Activated CD4-positive, alpha-beta T cell treated with anti-CD3 and anti-CD28 coated beads, Interleukin-2, Interleukin-6, amounts not matched to agents 100 ng/mL and 50 ng/mL, durations not matched to agents 16 hours and 8 hours (primary cell): ENCODE results near the gene LYSMD3.
"Not testable (repeated sequence)": the region's sequence is repeated elsewhere in the genome, so short reads cannot be mapped to it uniquely, and the experiment has no call there.

Source experiments
- DNase-seq: peaks from one replicate; pipeline ENCODE4 v3.0.0-alpha.2; 2020

LYSMD3 gene

DNA sequence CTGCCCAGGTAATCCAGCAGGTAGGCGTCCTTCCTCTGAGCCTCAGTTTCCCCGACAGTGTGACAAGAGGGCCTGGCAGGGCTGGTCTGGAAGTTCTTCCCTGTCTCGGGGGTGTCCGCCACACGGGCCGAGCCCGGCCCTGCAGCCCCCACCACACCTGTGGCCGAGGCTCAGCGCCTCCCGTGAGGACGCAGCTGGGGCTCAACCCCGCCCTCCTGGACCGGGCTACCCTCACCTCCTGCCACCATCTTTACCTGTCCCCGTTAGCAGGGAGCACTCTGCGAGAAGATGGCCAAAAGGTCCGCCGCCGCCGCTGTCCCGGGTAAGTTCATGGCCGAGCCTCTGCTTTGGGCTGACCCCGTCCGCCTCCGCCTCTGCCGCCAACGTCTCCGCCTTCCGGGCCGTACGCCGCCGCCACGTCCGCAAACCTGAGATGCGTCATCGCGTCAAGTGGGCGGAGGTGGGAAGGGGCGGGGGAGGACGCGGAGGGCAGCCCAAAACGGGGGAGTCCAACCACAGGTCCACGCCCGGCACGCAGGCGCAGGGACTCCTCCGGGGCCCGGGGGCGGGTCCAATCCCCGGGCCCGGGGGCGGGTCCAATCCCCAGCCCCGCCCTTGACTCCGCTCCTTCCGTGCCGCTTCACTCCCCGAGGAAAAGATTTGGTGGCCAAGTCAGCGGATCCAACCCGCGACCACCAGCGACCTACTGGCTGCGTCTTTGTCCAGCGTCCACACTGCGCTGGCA is at the start of gene LYSMD3:
LYSMD3 (minus strand) TSS at position 391 of the 745 bp plus-strand sequence. CDS start 4,295 bp downstream, outside the sequence.
- DNase-seq = peak; percentile 98

DNA sequence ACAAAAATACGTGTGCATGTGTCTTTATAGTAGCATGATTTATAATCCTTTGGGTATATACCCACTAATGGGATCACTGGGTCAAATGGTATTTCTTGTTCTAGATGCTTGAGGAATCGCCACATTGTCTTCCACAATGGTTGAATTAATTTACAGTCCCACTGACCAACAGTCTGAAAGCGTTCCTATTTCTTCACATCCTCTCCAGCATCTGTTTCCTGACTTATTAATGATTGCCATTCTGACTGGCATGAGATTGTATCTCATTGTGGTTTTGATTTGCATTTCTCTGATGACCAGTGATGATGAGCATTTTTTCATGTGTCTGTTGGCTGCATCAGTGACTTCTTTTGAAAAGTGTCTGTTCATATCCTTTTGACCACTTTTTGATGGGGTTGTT is 47.2 kb upstream of the LYSMD3 start:
- not testable (repeated sequence) for DNase-seq

DNA sequence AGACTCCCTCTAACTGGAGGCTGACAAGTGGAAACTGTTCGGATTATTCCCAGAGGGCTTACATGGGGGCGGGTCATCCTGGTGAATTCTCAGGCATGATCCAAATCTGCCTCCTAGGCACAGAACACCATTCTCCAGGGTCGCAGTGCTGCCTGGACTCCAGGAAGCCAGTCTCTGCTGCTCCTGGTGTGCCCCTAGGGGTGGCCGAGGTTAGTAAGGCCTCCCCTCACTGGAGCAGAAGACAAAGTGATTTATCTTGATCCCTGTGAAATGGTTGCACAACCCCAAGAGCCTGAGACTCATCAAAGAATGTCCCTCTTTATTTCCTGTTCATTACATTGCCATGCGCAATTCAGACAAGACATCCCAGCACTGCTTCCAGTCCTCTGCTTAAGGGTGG is 46.3 kb upstream of the LYSMD3 start:
- DNase-seq = no peak

DNA sequence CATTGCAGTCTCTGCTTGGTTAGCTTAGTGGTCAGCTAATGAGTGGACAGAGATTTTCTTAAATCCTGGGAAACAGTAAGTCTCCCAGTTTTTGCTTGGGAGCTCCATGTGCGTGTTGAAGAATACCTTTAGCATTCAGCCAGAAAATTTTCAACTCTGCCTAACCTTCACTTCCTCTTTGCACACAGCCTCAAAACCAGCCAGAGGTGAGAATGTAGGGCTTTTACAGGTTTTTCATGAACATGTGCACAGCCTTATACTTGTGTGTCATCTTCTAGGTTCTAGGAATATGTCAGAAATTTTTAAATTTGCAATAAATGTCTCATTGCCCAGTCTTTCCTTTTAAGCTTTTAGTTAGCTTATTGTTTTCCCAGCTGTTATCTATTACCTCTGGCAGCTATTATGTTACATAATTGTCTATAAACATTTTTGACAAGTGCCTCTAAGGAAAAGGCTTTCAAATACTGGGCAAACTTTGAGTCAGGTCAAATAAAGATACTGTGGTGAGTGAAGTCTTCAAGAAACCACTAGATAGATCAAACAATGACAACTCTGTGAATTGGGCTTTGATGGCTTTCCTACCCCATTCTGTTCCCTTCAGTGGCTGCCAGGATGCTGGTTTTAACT is 41.9 kb upstream of the LYSMD3 start:
- no peak for DNase-seq

DNA sequence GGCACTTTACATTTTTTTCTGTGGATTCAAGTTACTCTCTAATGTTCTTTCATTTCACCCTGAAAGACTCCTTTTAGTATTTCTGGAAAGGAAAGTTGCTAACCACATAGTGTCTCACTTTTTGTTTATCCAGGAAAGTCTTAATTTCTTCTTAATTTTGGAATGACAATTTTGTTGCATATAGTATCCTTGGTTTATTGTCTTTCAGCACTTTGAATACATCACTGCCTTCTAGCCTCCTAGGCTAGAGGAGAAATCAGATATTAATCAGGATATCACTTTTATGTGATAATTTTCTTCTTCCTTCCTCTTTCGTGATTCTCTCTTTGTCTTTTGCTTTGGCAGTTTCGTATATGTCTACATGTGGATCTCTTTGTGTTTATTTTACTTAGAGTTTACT is 40.6 kb upstream of the LYSMD3 start:
- DNase-seq = no peak

DNA sequence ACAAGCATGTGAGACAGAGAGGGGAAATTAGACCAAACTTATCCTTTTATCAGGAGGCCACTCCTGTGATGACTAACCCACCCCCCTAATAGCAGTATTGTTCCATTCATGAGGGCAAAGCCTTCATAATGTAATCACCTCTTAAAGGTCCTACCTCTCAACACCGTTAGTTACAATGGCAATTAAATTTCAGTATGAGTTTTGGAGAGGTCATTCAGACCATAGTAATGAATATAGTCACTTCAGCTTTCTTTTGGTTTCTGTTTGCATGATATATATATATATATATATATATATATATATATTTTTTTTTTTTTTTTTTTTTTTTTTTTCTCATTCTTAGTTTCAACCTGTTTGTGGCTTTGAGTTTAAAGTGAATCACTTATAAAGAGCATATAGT is 39.7 kb upstream of the LYSMD3 start:
- DNase-seq = no peak

DNA sequence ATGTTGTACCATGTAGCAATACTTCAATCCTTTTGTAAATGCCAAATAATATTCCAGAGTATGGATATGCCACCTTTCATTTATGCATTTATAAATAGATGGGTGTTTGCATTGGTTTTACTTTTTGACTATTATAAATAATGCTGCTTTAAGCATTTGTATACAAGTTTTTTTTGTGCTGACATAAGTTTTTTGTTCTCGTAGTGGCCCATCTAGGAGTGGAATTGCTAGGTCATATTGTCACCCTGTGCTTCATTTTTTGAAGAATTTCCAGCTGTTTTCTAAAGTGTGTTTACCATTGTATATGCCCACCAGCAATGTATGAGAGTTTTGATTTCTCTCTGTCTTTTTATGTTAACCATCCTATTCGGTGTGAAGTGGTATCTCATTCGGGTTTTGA is 36.1 kb upstream of the LYSMD3 start:
- DNase-seq = no peak

DNA sequence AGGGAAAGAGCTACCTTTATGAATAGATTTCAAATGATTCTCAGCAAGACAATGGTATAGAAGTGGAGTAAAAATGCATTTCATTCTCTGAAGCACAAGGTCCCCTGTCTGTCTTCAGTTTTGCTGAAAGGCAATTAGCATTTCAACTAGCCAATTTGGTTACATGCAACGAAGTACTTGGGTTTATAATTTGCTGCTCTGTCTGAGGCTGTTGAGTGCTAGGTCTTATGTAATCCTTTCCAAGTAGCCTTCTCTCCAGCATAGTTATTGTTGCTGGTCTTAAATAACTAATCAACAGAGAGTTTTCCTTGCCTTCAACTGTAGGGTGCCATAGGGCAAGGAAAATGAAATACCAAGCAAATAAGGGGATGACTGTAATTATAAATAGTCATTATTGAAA is 33.7 kb upstream of the LYSMD3 start:
- DNase-seq = no peak

DNA sequence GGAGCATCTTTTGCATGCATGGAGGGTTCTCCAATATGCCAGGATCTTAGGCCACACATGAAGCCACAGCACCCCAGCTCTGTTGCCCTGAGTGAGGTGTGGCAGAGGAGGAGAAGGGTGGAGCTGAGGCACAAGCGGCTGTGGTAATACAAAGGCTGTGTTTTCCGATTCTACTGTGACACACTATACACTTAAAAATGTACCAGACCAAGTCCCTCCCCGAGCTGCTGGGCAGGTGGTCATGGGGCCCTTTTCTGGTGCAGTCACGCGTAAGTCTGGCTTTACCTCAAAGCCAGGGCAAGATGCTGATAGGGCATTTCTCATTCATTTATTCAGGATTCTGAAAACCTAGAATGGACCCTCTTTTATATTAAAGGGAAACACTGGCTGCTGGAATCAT is 33.0 kb upstream of the LYSMD3 start:
- DNase-seq = no peak

DNA sequence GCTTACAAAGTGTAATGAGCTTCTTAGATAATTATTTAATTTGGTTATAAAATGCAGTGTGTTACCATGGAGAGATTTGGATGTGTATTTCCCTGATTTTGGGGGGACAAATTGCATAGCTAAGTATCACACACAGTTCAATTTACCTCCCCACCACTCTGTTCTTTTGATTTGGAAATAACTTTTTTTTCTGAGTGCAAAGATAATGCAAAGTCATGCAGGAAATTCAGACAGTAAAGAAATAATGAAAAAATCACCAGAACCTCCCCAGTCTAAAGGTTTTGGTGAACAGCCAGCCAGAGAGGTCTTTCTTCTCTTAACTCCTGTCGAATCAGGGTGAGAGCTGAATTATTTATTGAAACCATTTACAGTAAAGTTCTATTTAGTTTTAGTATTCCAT is 32.4 kb upstream of the LYSMD3 start:
- no peak for DNase-seq

DNA sequence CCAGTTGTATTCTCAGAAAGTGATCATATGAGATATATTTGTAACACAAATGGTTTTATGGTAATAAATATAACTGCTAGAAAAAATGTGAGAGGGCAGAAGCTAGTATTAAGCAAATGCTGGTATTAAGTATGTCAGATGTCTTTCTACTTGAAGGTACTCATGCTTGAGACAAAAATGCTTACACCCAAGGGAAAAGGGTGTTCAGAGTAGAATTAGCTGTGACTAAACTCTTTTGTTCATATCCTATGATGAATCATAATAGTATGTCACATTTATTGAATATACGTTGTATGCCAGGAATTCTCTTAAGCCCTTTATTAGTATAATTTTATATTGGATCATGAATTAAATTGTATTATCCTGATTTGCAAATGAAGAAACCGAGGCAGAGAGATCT is 31.4 kb upstream of the LYSMD3 start:
- no peak for DNase-seq

DNA sequence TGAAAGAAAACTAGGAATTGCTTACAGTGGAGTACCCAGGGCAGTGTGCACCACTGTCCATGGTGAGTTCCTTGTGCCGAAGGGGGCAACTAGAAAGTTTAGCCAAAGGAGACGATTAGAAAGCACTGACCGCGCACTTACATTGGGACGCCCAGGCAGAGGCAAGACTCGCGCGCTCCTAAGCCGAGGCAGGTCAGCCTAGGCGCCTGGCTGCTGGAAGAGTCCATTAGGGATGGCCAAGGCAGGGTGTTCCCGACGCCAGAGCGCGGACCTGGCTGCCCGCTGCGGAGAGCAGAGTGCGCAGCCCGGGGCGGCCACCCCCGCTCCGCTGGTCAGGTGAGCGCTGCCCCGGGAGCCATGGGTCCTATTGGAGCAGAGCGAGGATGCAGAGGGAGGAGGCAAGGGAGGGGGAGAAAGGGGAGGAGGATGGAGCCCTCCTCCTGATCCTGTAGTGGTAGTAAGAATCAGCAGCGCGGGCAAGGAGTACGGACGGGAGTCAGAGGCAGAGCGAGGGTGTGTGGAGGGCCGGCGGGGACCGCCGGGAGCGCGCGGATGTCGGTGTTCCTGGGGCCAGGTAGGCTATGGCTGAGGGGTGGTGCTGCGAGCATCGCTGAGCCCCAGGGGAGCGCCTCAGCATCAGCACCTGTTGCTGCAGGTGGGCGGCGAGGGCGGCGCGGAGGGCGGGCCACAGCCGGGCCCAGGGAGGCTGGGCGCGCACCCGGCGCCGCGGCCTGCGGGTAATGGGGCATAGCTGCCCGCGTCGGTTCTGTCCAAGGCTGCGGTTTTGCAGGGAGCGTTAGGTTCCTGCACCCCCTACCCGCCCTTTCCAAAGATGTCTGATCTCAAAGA is 29.2 kb upstream of the LYSMD3 start, which contains the start of gene ADGRV1:
ADGRV1 (plus strand) TSS at position 454 of the 849 bp plus-strand sequence; CDS start at position 553, 99 bp downstream.
- no peak for DNase-seq

DNA sequence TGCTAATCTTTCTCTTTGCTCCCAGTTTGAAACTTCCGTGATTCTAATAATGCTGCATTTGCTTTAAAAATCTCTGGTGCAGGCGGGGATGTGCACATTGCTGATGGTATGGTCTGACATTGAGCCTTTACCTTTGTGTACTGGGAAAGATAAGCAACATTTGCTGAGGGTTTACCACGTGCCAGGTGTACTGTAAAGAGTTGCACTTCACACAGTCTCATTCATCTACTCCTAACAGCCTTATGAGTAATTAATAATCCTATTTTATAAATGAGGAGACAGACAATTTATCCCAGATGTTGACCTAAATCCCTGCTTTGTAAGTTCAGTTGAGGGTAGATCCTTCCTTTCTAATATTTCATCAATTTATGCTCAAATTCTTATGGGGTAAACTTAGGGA is 28.5 kb upstream of the LYSMD3 start:
- DNase-seq = no peak

DNA sequence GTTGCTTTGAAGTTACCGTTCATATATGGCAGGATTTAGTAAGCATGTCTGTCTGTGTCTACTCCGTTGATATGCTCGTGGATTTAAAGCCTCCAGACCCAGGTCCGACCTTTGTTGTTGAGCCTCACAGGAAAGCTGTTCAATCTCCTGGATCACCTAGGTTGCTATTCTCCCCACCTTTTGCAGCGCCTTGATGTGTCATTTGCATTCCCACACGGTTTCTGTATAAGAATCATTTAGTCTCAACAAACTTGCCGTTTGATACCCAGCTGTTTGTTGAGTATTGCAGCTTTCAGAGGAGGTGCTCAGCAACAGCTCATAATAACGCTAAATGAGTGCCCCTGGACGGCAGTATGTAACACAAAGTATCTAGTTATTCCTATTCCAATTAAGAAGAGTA is 28.0 kb upstream of the LYSMD3 start:
- DNase-seq = no peak

DNA sequence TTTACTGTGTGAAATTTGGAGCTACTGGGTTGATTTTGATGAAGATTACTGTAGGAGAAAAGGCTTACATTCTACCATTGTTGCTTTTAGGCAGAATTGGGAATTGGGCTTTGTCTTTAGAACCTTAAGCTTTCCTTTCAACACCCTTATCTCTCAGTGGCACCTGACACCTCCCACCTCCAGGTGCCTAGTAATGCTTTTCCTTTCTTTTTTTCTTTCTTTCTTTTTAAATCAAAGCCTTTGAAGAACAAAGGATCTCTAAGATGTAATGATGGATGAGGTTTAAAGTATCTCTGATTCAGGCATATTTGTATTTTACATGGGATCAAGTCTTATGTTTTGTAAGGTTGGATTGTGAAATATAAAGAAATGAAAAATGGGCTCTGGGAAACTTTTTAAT is 26.3 kb upstream of the LYSMD3 start:
- no peak for DNase-seq

DNA sequence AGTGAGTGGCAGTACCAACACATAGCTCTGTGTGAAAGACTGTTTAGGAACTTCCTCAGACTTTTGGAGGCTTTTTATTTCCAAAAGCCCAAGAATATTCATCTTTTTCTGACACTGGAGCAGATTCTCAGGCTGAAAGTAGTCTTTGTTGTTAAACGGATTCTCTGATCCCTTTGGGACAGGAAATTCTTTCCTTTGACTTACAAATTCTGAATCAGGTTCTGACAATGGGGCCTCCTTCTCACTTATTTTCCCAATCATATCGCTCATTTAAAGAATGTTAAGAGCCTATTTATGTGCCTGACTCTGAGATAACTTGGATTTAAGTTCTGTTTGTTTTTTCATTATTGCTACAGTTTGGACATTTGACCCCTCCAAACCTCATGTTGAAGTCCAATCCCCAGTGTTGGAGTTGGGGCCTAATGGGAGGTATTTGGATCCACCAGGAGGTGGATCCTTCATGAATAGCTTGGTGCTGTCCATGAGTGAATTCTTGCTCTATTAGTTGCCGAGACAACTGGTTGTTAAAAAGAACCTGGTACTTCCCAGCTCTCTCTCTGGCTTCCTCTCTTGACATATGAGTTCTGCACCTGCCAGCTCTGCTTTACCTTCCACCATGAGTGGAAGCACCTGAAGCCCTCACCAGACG is 25.1 kb upstream of the LYSMD3 start:
- no peak for DNase-seq

DNA sequence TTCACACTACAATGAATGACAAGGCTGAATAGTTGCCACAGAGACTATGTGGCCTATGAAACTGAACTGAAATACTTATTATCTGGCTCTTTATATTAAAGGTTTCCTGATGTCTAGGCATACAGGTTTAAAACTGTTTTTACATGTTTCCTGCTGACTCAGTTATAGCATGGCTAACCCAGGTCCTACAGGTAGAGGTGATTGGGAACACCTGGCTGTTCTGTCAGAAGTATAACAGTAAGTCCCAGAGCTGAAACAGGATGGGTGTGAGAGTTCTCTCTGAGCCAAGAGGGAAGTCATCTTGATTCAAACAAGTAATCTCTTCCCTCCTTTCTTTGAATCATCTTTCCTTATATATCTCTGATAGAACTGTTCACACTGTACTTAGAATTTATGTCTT is 24.3 kb upstream of the LYSMD3 start:
- DNase-seq = no peak

DNA sequence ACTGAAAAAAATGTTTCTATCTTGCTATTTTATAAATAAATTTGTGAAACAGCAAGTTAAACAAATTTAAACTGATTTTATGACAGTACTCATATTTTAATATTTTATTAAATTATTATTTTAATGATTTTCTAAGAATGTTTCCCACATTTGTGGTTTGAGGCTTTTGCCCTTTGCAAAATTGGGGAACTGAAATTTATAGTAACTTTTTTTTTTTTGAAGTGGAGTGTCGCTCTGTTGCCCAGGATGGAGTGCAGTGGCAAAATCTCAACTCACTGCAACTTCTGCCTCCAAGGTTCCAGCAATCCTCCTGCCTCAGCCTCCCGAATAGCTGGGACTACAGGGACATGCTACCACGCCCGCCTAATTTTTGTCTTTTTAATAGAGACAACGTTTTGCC is 22.0 kb upstream of the LYSMD3 start:
- no peak for DNase-seq

DNA sequence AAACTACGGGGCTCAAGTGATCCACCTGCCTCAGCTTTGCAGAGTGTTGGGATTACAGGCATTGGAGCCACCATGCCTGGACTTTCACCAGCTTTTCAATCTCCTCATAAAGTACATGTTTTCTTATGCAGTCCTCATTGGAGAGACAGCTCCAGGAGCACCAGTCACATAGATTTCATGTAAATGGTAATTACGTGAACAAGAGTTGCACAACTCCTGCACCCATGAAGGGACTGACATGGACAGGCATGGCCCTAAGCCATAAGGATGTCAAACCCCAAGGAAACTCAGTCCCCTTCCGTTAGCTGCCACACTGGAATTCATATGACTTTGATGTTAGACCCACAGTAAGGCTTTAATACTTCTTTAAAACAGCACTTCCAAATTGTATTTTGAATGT is 21.6 kb upstream of the LYSMD3 start:
- DNase-seq = no peak

DNA sequence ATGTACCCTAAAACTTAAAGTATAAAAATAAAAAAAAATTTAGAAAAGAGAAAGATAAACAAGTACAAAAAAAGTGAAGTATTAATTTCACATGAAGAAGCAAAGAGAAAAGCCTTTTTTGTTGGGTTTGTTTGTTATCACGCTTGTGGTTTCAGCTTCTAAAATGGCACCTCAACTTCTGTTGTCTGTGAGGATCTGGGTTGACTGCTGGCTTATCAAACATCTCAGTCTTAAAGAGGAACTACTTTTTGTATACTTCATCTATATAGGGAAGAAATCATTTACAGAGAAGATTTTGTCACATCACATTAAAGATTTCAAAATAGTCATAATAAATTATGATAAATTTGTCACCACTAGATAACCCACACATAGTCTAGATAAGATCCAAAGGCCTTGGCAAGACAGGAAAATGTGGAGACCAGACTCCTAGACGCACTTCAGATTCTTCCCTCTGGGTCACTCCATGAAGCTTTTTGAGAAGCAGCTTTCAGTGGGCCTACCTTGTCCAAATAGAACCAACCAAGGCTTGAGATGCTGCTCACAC is 20.4 kb upstream of the LYSMD3 start:
- DNase-seq = no peak

DNA sequence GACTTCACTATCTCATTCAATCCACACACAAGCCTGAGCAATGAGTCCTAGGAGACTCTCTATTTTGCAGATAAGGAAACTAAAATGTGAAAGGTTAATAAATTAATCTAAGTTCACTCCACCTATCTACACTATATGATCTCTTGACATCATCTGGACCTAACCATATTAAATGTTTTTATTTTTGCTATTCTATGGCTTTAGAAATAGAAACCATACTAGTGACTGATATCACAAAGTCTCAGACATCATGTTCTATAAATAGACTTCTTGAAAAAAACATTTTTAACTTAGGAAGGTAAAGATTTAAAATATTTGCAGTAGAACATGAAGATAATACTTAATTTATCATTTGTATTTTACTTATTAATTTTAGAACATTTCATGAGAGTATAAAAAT is 19.8 kb upstream of the LYSMD3 start:
- no peak for DNase-seq

DNA sequence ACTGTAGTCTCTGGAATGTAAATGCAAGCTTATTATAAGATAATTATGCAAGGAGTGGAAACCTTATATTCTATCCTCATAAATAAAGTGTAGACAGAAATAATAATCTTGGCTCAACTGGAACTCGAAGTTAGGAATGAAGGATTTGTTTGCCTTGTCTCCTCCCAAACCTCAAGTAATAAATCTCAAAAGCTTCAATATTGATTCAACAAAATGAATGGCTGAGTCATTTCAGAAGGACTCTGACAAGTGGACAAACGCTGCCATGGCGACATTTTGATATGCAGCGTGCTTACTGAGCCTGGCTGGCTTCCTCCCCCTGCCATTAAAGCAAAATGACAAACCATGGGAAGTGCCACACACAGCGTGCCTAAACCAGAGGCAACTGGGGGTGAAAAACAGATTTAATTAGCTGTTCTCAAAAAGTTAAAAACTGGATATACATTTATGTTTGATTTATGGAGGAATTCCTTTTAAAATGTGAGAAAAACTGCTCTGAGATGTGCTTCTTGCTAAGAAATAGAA is 18.7 kb upstream of the LYSMD3 start:
- no peak for DNase-seq

DNA sequence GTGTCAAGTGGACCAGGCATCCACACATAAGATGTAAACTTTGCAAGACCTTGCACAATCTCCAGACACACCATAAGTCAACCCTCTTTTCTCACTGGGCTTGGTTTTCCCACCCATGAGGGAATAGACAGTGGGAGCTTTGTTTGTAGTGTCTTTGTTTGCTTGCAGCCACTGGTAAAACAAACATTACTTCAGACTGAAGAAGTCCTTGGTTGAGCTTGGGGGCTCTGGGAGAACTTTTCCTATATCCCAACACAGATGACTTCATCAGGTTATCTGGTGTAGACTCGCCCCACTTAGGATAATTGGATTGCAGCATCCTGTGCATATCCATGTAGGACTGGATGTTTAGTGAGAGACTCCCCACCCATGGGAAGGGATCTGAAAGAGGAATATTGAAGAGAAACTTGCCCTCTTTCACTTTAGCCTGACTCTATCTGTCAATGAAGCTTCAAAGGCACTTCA is 17.7 kb upstream of the LYSMD3 start:
- no peak for DNase-seq
